ENCODE measurements around the gene HAP1.

The HAP1 gene

GRCh38 chr17:41734139-41734948, at the start of gene HAP1:
Gene HAP1, minus strand, starts transcription at chr17:41734643. Its CDS starts 9 bp downstream, at chr17:41734634.
- TF ChIP-seq ZFX (IDR thresholded peaks at IDR 0.05; ENCODE audit: borderline replicate concordance) (no peak), CTCF (IDR thresholded peaks at IDR 0.05) (no peak)
- peak within 1 kb of the TSS; percentile 42; the same call in 1 of the 2 replicates for H3K27ac ChIP-seq

GRCh38 chr17:41782142-41782541, 47.7 kb upstream of the HAP1 start:
- TF ChIP-seq CTCF (IDR thresholded peaks at IDR 0.05) (no peak), ZFX (IDR thresholded peaks at IDR 0.05; ENCODE audit: borderline replicate concordance) (no peak)
- no peak overlapping the region for H3K27ac ChIP-seq

- H3K27ac ChIP-seq = no peak overlapping the region
- TF ChIP-seq CTCF (IDR thresholded peaks at IDR 0.05) = no peak
- TF ChIP-seq ZFX (IDR thresholded peaks at IDR 0.05; ENCODE audit: borderline replicate concordance) = no peak
Observed at GRCh38 chr17:41781404-41782110, 47.1 kb upstream of the HAP1 start.

GRCh38 chr17:41779954-41780353, 45.5 kb upstream of the HAP1 start:
- TF ChIP-seq CTCF (IDR thresholded peaks at IDR 0.05) (no peak), ZFX (IDR thresholded peaks at IDR 0.05; ENCODE audit: borderline replicate concordance) (no peak)
- H3K27ac ChIP-seq = peak overlapping the region; percentile 82

GRCh38 chr17:41777574-41778188, 43.2 kb upstream of the HAP1 start:
- H3K27ac ChIP-seq = peak overlapping the region; percentile 82
- TF ChIP-seq CTCF (IDR thresholded peaks at IDR 0.05) (no peak), ZFX (IDR thresholded peaks at IDR 0.05; ENCODE audit: borderline replicate concordance) (no peak)

GRCh38 chr17:41777157-41777573, 42.7 kb upstream of the HAP1 start:
- TF ChIP-seq CTCF (IDR thresholded peaks at IDR 0.05) (no peak), ZFX (IDR thresholded peaks at IDR 0.05; ENCODE audit: borderline replicate concordance) (no peak)
- H3K27ac ChIP-seq = peak overlapping the region; percentile 82

GRCh38 chr17:41776262-41776900, 41.9 kb upstream of the HAP1 start:
- H3K27ac ChIP-seq = peak overlapping the region; percentile 82
